DND-41 (cell line): ENCODE results near the gene PDXK.

Experiments used
- ATAC-seq: fragments of 200-7000 bp; cut with Tn5 transposase; 3 replicates; pipeline ENCODE4 v1.9.1; 2021; ENCODE audit warnings: low read depth; ENCODE audit not compliant: insufficient read depth
- DNase-seq: peaks from one replicate; pipeline ENCODE4 v3.0.0-alpha.2; 2020
- H2AFZ ChIP-seq: 2 replicates; pipeline ENCODE4 v1.6.0; 2012; ENCODE audit warnings: low read depth, low read length
- H3K27ac ChIP-seq: 2 replicates; pipeline ENCODE4 v1.5.1; 2012; ENCODE audit warnings: low read length, inconsistent platforms
- H3K27me3 ChIP-seq: fragments of 200-600 bp; sonication (generic); 2 replicates; pipeline ENCODE4 v1.6.0; 2012; ENCODE audit warnings: low read length, mild to moderate bottlenecking, inconsistent platforms; ENCODE audit not compliant: insufficient read depth, poor library complexity
- H3K36me3 ChIP-seq: 2 replicates; pipeline ENCODE4 v1.5.1; 2012; ENCODE audit warnings: low read length, inconsistent platforms; ENCODE audit not compliant: insufficient read depth
- H3K4me1 ChIP-seq: 2 replicates; pipeline ENCODE4 v1.5.1; 2012; ENCODE audit warnings: mild to moderate bottlenecking, low read length; ENCODE audit not compliant: insufficient read depth
- H3K4me2 ChIP-seq: 2 replicates; pipeline ENCODE4 v1.6.0; 2012; ENCODE audit warnings: mild to moderate bottlenecking, moderate library complexity, low read length, inconsistent platforms; ENCODE audit not compliant: insufficient read depth
- H3K4me3 ChIP-seq, 2 experiments: fragments of 200-600 bp in 1 of 2; shearing (Covaris generic) in 1 of 2; 2 replicates each; pipeline ENCODE4 v1.5.1; 2012 to 2016; ENCODE audit warnings: inconsistent platforms in 2 of 2, low read length in 2 of 2, mild to moderate bottlenecking in 2 of 2, low read depth in 1 of 2, moderate library complexity in 1 of 2
- H3K79me2 ChIP-seq: 2 replicates; pipeline ENCODE4 v1.6.0; 2012; ENCODE audit warnings: low read length, inconsistent platforms; ENCODE audit not compliant: insufficient read depth
- H3K9ac ChIP-seq: 2 replicates; pipeline ENCODE4 v1.6.0; 2012; ENCODE audit warnings: low read depth, mild to moderate bottlenecking, inconsistent platforms, low read length, moderate library complexity
- H3K9me3 ChIP-seq: 2 replicates; pipeline ENCODE4 v1.5.1; 2012; ENCODE audit warnings: low read length, moderate library complexity, mild to moderate bottlenecking, inconsistent platforms; ENCODE audit not compliant: insufficient read depth, severe bottlenecking
- H4K20me1 ChIP-seq: 2 replicates; pipeline ENCODE4 v1.6.0; 2012; ENCODE audit warnings: low read length; ENCODE audit not compliant: insufficient read depth
- EZH2 ChIP-seq: IDR thresholded peaks from 3 replicates; pipeline ENCODE4 v1.6.1; 2012; ENCODE audit warnings: borderline replicate concordance, low read depth, mild to moderate bottlenecking, moderate library complexity, low read length, inconsistent platforms; ENCODE audit not compliant: severe bottlenecking
- TF ChIP-seq, protein P1 (sequence below): IDR thresholded peaks from 2 replicates; pipeline ENCODE4 v1.5.1; 2012; ENCODE audit warnings: borderline replicate concordance, low read length, moderate library complexity, mild to moderate bottlenecking; ENCODE audit not compliant: poor library complexity, severe bottlenecking; ENCODE audit errors: extremely low read depth

PDXK gene

DNA sequence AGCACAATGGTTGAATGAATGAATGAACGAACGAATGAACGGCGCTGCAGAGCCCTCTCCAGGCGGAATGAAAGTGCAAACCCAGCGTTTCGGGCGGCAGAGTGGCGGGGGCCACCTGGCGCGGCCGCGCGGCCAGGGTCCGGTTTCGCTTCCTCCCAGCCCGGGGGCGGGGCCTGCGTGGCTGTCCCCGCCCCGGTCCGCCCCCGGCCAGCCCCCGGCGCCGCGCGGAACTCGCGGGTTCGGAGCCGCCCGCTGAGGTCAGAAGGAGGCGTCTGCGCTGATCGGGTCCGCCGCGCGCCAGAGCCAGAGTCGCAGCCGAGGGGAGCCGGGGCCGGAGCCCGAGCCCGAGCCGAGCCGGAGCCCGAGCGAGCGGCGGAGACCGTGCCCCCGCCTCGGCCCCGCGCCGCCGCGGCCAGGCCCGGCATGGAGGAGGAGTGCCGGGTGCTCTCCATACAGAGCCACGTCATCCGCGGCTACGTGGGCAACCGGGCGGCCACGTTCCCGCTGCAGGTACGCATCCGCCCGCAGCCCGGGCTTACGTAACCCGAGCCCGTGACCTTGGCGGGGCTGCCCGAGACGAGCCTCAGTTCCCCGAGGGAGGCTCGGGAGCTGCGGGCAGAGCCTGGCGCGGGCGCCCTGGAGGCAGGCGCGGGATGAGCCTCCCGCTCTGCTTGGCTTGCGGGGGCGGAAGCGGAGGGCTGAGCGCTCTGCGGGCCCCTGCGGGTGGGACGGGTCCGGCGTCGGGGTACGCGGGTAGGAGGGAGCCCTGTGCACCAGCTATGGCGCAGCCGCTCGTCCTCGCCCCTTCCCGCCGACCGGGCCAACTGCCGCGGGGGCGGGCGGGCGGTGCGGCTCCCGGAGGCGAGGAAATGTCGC lies at the start of gene PDXK:
Gene PDXK (plus strand): TSS at position 258 of the 876 bp plus-strand sequence. CDS start 166 bp downstream, at position 424.
- Histone ChIP-seq H3K9ac (peak within 1 kb of the TSS; percentile 67), H2AFZ (peak within 1 kb of the TSS; percentile 61), H3K9me3 (no peaks in the 10 kb centered on the region), H3K4me2 (peak within 1 kb of the TSS; percentile 95), H3K4me3 (peak within 1 kb of the TSS; percentile 33 to 91), H4K20me1 (peaks cover 37% of the 10 kb centered on the region), H3K27ac (peak within 1 kb of the TSS; percentile 66), H3K36me3 (peaks cover 13% of the 10 kb centered on the region), H3K4me1 (peaks cover 30% of the 10 kb centered on the region), H3K27me3 (no peaks in the 10 kb centered on the region), H3K79me2 (peaks cover 30% of the 10 kb centered on the region)
- DNase-seq (peak; percentile 74), ATAC-seq (peak; percentile 84)
- TF ChIP-seq EZH2, result no peak
- TF ChIP-seq, protein P1, sequence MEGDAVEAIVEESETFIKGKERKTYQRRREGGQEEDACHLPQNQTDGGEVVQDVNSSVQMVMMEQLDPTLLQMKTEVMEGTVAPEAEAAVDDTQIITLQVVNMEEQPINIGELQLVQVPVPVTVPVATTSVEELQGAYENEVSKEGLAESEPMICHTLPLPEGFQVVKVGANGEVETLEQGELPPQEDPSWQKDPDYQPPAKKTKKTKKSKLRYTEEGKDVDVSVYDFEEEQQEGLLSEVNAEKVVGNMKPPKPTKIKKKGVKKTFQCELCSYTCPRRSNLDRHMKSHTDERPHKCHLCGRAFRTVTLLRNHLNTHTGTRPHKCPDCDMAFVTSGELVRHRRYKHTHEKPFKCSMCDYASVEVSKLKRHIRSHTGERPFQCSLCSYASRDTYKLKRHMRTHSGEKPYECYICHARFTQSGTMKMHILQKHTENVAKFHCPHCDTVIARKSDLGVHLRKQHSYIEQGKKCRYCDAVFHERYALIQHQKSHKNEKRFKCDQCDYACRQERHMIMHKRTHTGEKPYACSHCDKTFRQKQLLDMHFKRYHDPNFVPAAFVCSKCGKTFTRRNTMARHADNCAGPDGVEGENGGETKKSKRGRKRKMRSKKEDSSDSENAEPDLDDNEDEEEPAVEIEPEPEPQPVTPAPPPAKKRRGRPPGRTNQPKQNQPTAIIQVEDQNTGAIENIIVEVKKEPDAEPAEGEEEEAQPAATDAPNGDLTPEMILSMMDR, result peak; percentile 25

DNA sequence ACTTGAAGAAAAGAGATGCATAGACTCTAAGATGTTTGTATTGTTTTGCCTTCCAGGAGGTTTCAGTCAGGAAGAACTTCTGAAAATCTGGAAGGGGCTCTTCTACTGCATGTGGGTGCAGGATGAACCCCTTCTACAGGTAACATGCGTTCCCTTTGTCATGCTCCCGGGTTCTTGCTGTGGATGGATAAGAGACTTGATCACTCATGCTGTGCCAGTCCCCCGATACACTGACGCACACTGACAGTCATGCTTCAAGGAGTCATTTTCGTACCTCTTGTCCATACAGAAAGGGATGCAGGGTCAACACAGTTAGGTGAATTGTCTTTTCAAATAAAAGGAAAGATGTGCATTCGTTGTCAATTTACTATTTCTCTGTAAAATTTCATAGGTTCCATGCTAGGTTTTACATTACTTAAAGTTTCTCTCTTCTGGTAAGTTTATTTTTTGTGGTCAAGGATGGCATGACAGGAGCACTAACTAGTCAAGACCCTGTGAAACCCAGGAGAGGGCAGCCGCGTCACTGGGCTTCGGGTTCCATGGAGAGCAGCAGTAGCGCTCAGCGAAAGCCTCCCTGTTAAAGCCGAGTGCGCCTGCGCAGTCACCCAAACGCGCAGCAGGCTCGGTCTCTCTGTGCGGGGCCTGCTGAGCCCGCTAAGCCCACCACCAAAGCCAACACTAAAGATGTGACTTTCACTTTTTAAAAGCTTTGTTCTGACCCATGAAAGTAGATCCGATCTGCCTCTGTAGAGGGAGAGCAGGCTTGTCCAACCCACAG lies 48.9 kb upstream of the PDXK start:
- Histone ChIP-seq H2AFZ (no peak overlapping the region), H3K36me3 (peaks cover 68% of the 10 kb centered on the region), H3K79me2 (peaks cover 72% of the 10 kb centered on the region), H3K27me3 (no peaks in the 10 kb centered on the region), H3K4me3 (no peak overlapping the region), H3K4me1 (no peaks in the 10 kb centered on the region), H3K9me3 (no peaks in the 10 kb centered on the region), H4K20me1 (peaks cover 49% of the 10 kb centered on the region), H3K27ac (no peak overlapping the region), H3K9ac (no peak overlapping the region), H3K4me2 (no peak overlapping the region)
- TF ChIP-seq EZH2, result no peak
- TF ChIP-seq, protein P1, result no peak
- ATAC-seq (no peak), DNase-seq (no peak)

DNA sequence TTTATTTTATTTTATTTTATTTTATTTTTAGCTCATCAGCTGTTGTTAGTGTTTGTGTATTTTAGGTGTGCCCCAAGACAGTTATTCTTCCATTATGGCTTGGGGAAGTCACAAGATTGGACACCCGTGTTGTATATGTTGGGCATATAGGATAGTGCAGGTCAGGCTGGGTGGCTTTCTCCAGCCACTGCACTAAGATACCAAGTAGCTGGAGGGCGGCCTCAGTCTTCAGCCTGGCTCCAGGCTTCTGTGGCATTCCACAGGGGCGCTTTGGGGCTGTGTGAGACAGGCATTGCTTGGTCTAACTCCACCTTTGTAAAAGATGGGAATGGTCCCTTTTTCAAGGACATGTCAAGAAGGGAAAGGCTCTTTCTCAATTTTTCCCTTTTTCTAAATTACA lies 43.1 kb upstream of the PDXK start:
- H3K36me3 ChIP-seq, result peaks cover 91% of the 10 kb centered on the region
- no peak overlapping the region for H3K4me3 ChIP-seq
- H3K4me2 ChIP-seq, result no peak overlapping the region
- TF ChIP-seq, protein P1, result no peak
- no peak for TF ChIP-seq EZH2
- no peak overlapping the region for H3K27ac ChIP-seq
- no peak overlapping the region for H2AFZ ChIP-seq
- H3K4me1 ChIP-seq, result no peaks in the 10 kb centered on the region
- ATAC-seq (no peak), DNase-seq (no peak)
- H4K20me1 ChIP-seq, result peaks cover 11% of the 10 kb centered on the region; the same call in 1 of the 2 replicates
- H3K27me3 ChIP-seq, result no peaks in the 10 kb centered on the region
- no peak overlapping the region for H3K9ac ChIP-seq
- peaks cover 30% of the 10 kb centered on the region; the same call in 1 of the 2 replicates for H3K79me2 ChIP-seq
- no peaks in the 10 kb centered on the region for H3K9me3 ChIP-seq
